Astrocyte (in vitro differentiated cells and primary cell): ENCODE data around the gene GPR27. TPM values are rescaled to one million over a fixed set of nuclear protein-coding genes. Genes with fewer than 3 reads are reported as not detected.

Source experiments
- DNase-seq: peaks from one replicate; pipeline ENCODE4 v3.0.0-alpha.2; 2010; ENCODE audit warnings: low read depth
- FAIRE-seq: peaks from 2 replicates; lab custom pipeline; 2011; peaks lifted over from hg19 to GRCh38; lab: Jason Lieb, UNC
- H2AFZ ChIP-seq: 2 replicates; pipeline ENCODE4 v1.6.0; 2012; ENCODE audit warnings: low read depth, low read length, inconsistent platforms
- H3K27ac ChIP-seq: 2 replicates; pipeline ENCODE4 v1.5.1; 2011; ENCODE audit warnings: low read depth, low read length, inconsistent platforms
- H3K27me3 ChIP-seq: 2 replicates; pipeline ENCODE4 v1.6.0; 2011; ENCODE audit warnings: low read length, inconsistent platforms; ENCODE audit not compliant: insufficient read depth
- H3K36me3 ChIP-seq: 2 replicates; pipeline ENCODE4 v1.5.1; 2011; ENCODE audit warnings: low read length, inconsistent platforms; ENCODE audit not compliant: insufficient read depth
- H3K4me1 ChIP-seq: 2 replicates; pipeline ENCODE4 v1.5.1; 2011; ENCODE audit warnings: low read length, inconsistent platforms; ENCODE audit not compliant: insufficient read depth
- H3K4me2 ChIP-seq: 2 replicates; pipeline ENCODE4 v1.6.0; 2012; ENCODE audit warnings: low read length, inconsistent platforms
- H3K4me3 ChIP-seq: 2 replicates; pipeline ENCODE4 v1.5.1; 2011; ENCODE audit warnings: low read depth, mild to moderate bottlenecking, low read length, inconsistent platforms; ENCODE audit not compliant: insufficient read depth
- H3K79me2 ChIP-seq: 2 replicates; pipeline ENCODE4 v1.6.0; 2012; ENCODE audit warnings: mild to moderate bottlenecking, low read length, inconsistent platforms; ENCODE audit not compliant: insufficient read depth
- H3K9ac ChIP-seq: 2 replicates; pipeline ENCODE4 v1.6.0; 2012; ENCODE audit warnings: mild to moderate bottlenecking, low read length, inconsistent platforms
- H3K9me3 ChIP-seq: 2 replicates; pipeline ENCODE4 v1.5.1; 2012; ENCODE audit warnings: low read depth, mild to moderate bottlenecking, low read length, inconsistent platforms; ENCODE audit not compliant: insufficient read depth
- H4K20me1 ChIP-seq: 2 replicates; pipeline ENCODE4 v1.6.0; 2012; ENCODE audit warnings: low read length, inconsistent platforms; ENCODE audit not compliant: insufficient read depth
- H3K27ac Mint-ChIP-seq: one replicate; pipeline ENCODE4 v1.8.0; 2021; ENCODE audit warnings: mild to moderate bottlenecking, mixed read lengths; ENCODE audit not compliant: unreplicated experiment
- H3K27me3 Mint-ChIP-seq: one replicate; pipeline ENCODE4 v1.8.0; 2021; ENCODE audit warnings: low read depth, mixed read lengths; ENCODE audit not compliant: unreplicated experiment
- H3K36me3 Mint-ChIP-seq: one replicate; pipeline ENCODE4 v1.8.0; 2021; ENCODE audit warnings: low read depth, mixed read lengths; ENCODE audit not compliant: unreplicated experiment
- H3K4me1 Mint-ChIP-seq: one replicate; pipeline ENCODE4 v1.8.0; 2021; ENCODE audit warnings: low read depth, mixed read lengths; ENCODE audit not compliant: unreplicated experiment
- H3K4me3 Mint-ChIP-seq: one replicate; pipeline ENCODE4 v1.8.0; 2021; ENCODE audit warnings: mild to moderate bottlenecking, moderate library complexity, mixed read lengths; ENCODE audit not compliant: unreplicated experiment
- H3K9me3 Mint-ChIP-seq: one replicate; pipeline ENCODE4 v1.8.0; 2021; ENCODE audit warnings: mild to moderate bottlenecking, mixed read lengths; ENCODE audit not compliant: unreplicated experiment
- CTCF ChIP-seq: IDR thresholded peaks from 2 replicates; pipeline ENCODE4 v1.5.1; 2011; ENCODE audit warnings: low read depth, mild to moderate bottlenecking, inconsistent platforms, low read length, moderate library complexity; ENCODE audit not compliant: insufficient read depth
- EZH2 ChIP-seq: IDR thresholded peaks from 2 replicates; pipeline ENCODE4 v1.6.1; 2012; ENCODE audit warnings: mild to moderate bottlenecking, low read length, inconsistent platforms; ENCODE audit not compliant: insufficient read depth
- total RNA-seq: library from RNA; stranded (reverse); gene quantifications from 2 replicates; pipeline ENCODE4 v1.2.1, GENCODE V29; 2021

GPR27 gene
- total RNA-seq, 1 donor from 2014 or later, result 2.9 TPM

- FAIRE-seq, result no peak
- no peaks in the 10 kb centered on the region for H3K79me2 ChIP-seq
- Mint-ChIP-seq H3K9me3 (no peaks in the 10 kb centered on the region), H3K4me3 (peak overlapping the region; percentile 87), H3K27ac (no peak overlapping the region), H3K4me1 (peaks cover 5% of the 10 kb centered on the region), H3K36me3 (no peaks in the 10 kb centered on the region), H3K27me3 (peaks cover 53% of the 10 kb centered on the region)
- H3K27ac ChIP-seq, result no peak overlapping the region
- H3K9ac ChIP-seq, result no peak overlapping the region
- no peaks in the 10 kb centered on the region for H3K9me3 ChIP-seq
- H3K36me3 ChIP-seq, result no peaks in the 10 kb centered on the region
- no peak overlapping the region for H3K4me3 ChIP-seq
- H3K27me3 ChIP-seq, result peaks cover 27% of the 10 kb centered on the region
- DNase-seq, result no peak
- TF ChIP-seq EZH2, result no peak
- TF ChIP-seq CTCF, result no peak
- H3K4me2 ChIP-seq, result peak overlapping the region; percentile 86
- peak overlapping the region; percentile 90 for H2AFZ ChIP-seq
- H3K4me1 ChIP-seq, result peaks cover 10% of the 10 kb centered on the region
- H4K20me1 ChIP-seq, result no peaks in the 10 kb centered on the region
Observed at GRCh38 chr3:71726146-71726545, 27.5 kb upstream of the GPR27 start.

- Histone ChIP-seq H3K27me3 (peaks cover 16% of the 10 kb centered on the region), H3K9me3 (no peaks in the 10 kb centered on the region), H3K4me1 (peaks cover 10% of the 10 kb centered on the region), H3K4me2 (no peak overlapping the region), H3K9ac (no peak overlapping the region), H3K79me2 (no peaks in the 10 kb centered on the region), H4K20me1 (no peaks in the 10 kb centered on the region), H3K4me3 (no peak overlapping the region), H2AFZ (no peak overlapping the region), H3K27ac (no peak overlapping the region), H3K36me3 (no peaks in the 10 kb centered on the region)
- Mint-ChIP-seq H3K4me3 (no peak overlapping the region), H3K9me3 (no peaks in the 10 kb centered on the region), H3K36me3 (no peaks in the 10 kb centered on the region), H3K4me1 (peaks cover 5% of the 10 kb centered on the region), H3K27ac (peak overlapping the region; percentile 34), H3K27me3 (peaks cover 32% of the 10 kb centered on the region)
- FAIRE-seq, result no peak
- peak; percentile 10 for DNase-seq
- no peak for TF ChIP-seq CTCF
- no peak for TF ChIP-seq EZH2
Observed at GRCh38 chr3:71728632-71729342, 24.9 kb upstream of the GPR27 start.

GRCh38 chr3:71732637-71733036 lies 21.0 kb upstream of the GPR27 start:
- no peaks in the 10 kb centered on the region for H4K20me1 ChIP-seq
- H3K9me3 ChIP-seq, result no peaks in the 10 kb centered on the region
- H3K27ac Mint-ChIP-seq, result no peak overlapping the region
- no peaks in the 10 kb centered on the region for H3K79me2 ChIP-seq
- H2AFZ ChIP-seq, result no peak overlapping the region
- no peak overlapping the region for H3K9ac ChIP-seq
- H3K4me2 ChIP-seq, result no peak overlapping the region
- peaks cover 7% of the 10 kb centered on the region for H3K9me3 Mint-ChIP-seq
- H3K36me3 ChIP-seq, result no peaks in the 10 kb centered on the region
- FAIRE-seq, result no peak
- H3K27me3 ChIP-seq, result peaks cover 9% of the 10 kb centered on the region
- H3K36me3 Mint-ChIP-seq, result no peaks in the 10 kb centered on the region
- H3K4me1 Mint-ChIP-seq, result peaks cover 5% of the 10 kb centered on the region
- no peak overlapping the region for H3K27ac ChIP-seq
- no peak overlapping the region for H3K4me3 ChIP-seq
- peaks cover 7% of the 10 kb centered on the region for H3K4me1 ChIP-seq
- H3K27me3 Mint-ChIP-seq, result peaks cover 16% of the 10 kb centered on the region
- H3K4me3 Mint-ChIP-seq, result no peak overlapping the region
- no peak for DNase-seq
- TF ChIP-seq EZH2 (no peak), CTCF (no peak)
